IMR-90 (cell line): ENCODE data around the gene ERBB4. TPM values are rescaled to one million over a fixed set of nuclear protein-coding genes. Genes with fewer than 3 reads are reported as not detected.
A peak's percentile ranks its signal among the peaks of the same experiment; 100 is the strongest.
"Not testable (repeated sequence)": the region's sequence is repeated elsewhere in the genome, so short reads cannot be mapped to it uniquely, and the experiment has no call there.

Source experiments
- ATAC-seq: fragments of 200-7000 bp; cut with Tn5 transposase; 2 replicates; pipeline ENCODE4 v1.9.1; 2020; ENCODE audit warnings: low read depth, mild to moderate bottlenecking, moderate library complexity
- BruUV-seq: library from RNA; stranded (reverse); fragments of 400-500 nt; replicated peaks from 2 replicates; lab custom pipeline; 2021; lab: Mats Ljungman, UMichigan
- CTCF ChIA-PET: fragments of 300-600 bp; formaldehyde crosslinking; extraction: SDS; loops from one replicate; lab custom pipeline; 2021; ENCODE audit warnings: antibody characterized with exemption; lab: Yijun Ruan, JAX
- POLR2A ChIA-PET: fragments of 300-600 bp; sonication (Branson Sonifier 250); formaldehyde crosslinking; loops from one replicate; lab custom pipeline; 2022; ENCODE audit warnings: antibody characterized with exemption; ENCODE audit not compliant: unreplicated experiment; lab: Charles Lee
- DNase-seq: peaks from one replicate; pipeline ENCODE4 v3.0.0; 2013
- H2AFZ ChIP-seq: replicated peaks from 2 replicates; pipeline ENCODE3; 2013; ENCODE audit warnings: low read length, mild to moderate bottlenecking; ENCODE audit not compliant: poor library complexity
- H2AK5ac ChIP-seq: 2 replicates; pipeline ENCODE4 v1.6.1; 2013; ENCODE audit warnings: low read depth, low read length, inconsistent platforms
- H2AK9ac ChIP-seq: replicated peaks from 2 replicates; pipeline ENCODE3; 2013; ENCODE audit warnings: mild to moderate bottlenecking, low read depth, low read length, moderate library complexity; ENCODE audit not compliant: poor library complexity
- H2BK120ac ChIP-seq: 2 replicates; pipeline ENCODE4 v1.6.1; 2013; ENCODE audit warnings: low read depth, low read length, inconsistent platforms
- H2BK15ac ChIP-seq: 3 replicates; pipeline ENCODE4 v1.6.1; 2013; ENCODE audit warnings: low read depth, low read length, inconsistent platforms
- H2BK20ac ChIP-seq: 2 replicates; pipeline ENCODE4 v1.6.1; 2013; ENCODE audit warnings: low read depth, mild to moderate bottlenecking, inconsistent platforms, low read length, moderate library complexity
- H2BK5ac ChIP-seq: 2 replicates; pipeline ENCODE4 v1.6.1; 2013; ENCODE audit warnings: mild to moderate bottlenecking, low read depth, low read length, inconsistent platforms; ENCODE audit not compliant: poor library complexity, severe bottlenecking
- H3K14ac ChIP-seq: replicated peaks from 2 replicates; pipeline ENCODE4 v1.6.1; 2013; ENCODE audit warnings: low read depth, low read length, inconsistent platforms
- H3K18ac ChIP-seq: 2 replicates; pipeline ENCODE4 v1.6.1; 2013; ENCODE audit warnings: low read depth, low read length, control low read depth
- H3K23ac ChIP-seq: 2 replicates; pipeline ENCODE4 v1.6.1; 2013; ENCODE audit warnings: low read depth, low read length, inconsistent platforms
- H3K27ac ChIP-seq: 2 replicates; pipeline ENCODE4 v1.5.1; 2013; ENCODE audit warnings: mild to moderate bottlenecking, control low read depth, low read length; ENCODE audit not compliant: insufficient read depth
- H3K27me3 ChIP-seq: 2 replicates; pipeline ENCODE4 v1.6.1; 2013; ENCODE audit warnings: low read length; ENCODE audit not compliant: control insufficient read depth, insufficient read depth
- H3K36me3 ChIP-seq: 2 replicates; pipeline ENCODE4 v1.6.1; 2013; ENCODE audit warnings: low read length, mixed read lengths; ENCODE audit not compliant: control insufficient read depth, insufficient read depth
- H3K4ac ChIP-seq: 2 replicates; pipeline ENCODE4 v1.6.1; 2013; ENCODE audit warnings: low read depth, low read length, inconsistent platforms
- H3K4me1 ChIP-seq: 2 replicates; pipeline ENCODE4 v1.6.1; 2013; ENCODE audit warnings: low read length, mixed read lengths; ENCODE audit not compliant: control insufficient read depth, insufficient read depth
- H3K4me2 ChIP-seq: 2 replicates; pipeline ENCODE4 v1.6.1; 2013; ENCODE audit warnings: low read depth, mild to moderate bottlenecking, control low read depth, low read length, moderate library complexity
- H3K4me3 ChIP-seq: 2 replicates; pipeline ENCODE4 v1.5.1; 2013; ENCODE audit warnings: low read depth, mild to moderate bottlenecking, control low read depth, low read length, moderate library complexity; ENCODE audit not compliant: insufficient read depth
- H3K56ac ChIP-seq: 2 replicates; pipeline ENCODE4 v1.6.1; 2013; ENCODE audit warnings: low read length, inconsistent platforms; ENCODE audit not compliant: insufficient read depth; ENCODE audit errors: extremely low read depth
- H3K79me1 ChIP-seq, 2 experiments: 2 replicates each; pipeline ENCODE4 v1.6.1; 2013; ENCODE audit warnings: low read length in 2 of 2, inconsistent platforms in 1 of 2, low read depth in 1 of 2
- H3K9ac ChIP-seq: 2 replicates; pipeline ENCODE4 v1.6.1; 2013; ENCODE audit warnings: low read depth, low read length, control low read depth
- H3K9me1 ChIP-seq: 2 replicates; pipeline ENCODE4 v1.6.1; 2013; ENCODE audit warnings: low read length, inconsistent platforms; ENCODE audit not compliant: insufficient read depth
- H3K9me3 ChIP-seq: 2 replicates; pipeline ENCODE4 v1.6.1; 2013; ENCODE audit warnings: low read length; ENCODE audit not compliant: control insufficient read depth, insufficient read depth
- H4K20me1 ChIP-seq: 2 replicates; pipeline ENCODE4 v1.6.1; 2013; ENCODE audit warnings: low read length, inconsistent platforms; ENCODE audit not compliant: insufficient read depth
- H4K5ac ChIP-seq: 2 replicates; pipeline ENCODE4 v1.6.1; 2013; ENCODE audit warnings: mild to moderate bottlenecking, low read depth, low read length, control low read depth
- H4K8ac ChIP-seq, 2 experiments: 2 replicates each; pipeline ENCODE4 v1.6.1; 2013; ENCODE audit warnings: low read depth in 2 of 2, low read length in 2 of 2, control low read depth in 1 of 2, inconsistent platforms in 1 of 2
- H4K91ac ChIP-seq: 2 replicates; pipeline ENCODE4 v1.6.1; 2013; ENCODE audit warnings: low read depth, low read length, inconsistent platforms; ENCODE audit not compliant: insufficient read depth
- CEBPB ChIP-seq: IDR thresholded peaks from 2 replicates; pipeline ENCODE4 v1.6.1; 2012; ENCODE audit warnings: low read depth, low read length, improper control_type of control experiment
- ELK1 ChIP-seq: fragments of 150-350 bp; IDR thresholded peaks from 2 replicates; pipeline ENCODE4 v1.6.1; 2016; ENCODE audit warnings: low read depth, mild to moderate bottlenecking, low read length, moderate library complexity, borderline replicate concordance
- MAFK ChIP-seq: IDR thresholded peaks from 2 replicates; pipeline ENCODE4 v1.6.1; 2012; ENCODE audit warnings: low read depth, low read length, improper control_type of control experiment
- SMC3 ChIP-seq: fragments of 150-350 bp; IDR thresholded peaks from 2 replicates; pipeline ENCODE4 v1.6.1; 2016; ENCODE audit warnings: low read depth, mild to moderate bottlenecking, antibody characterized with exemption, low read length, moderate library complexity
- WGBS, 2 experiments: methylation state at CpG; one replicate each; pipeline versions ENCODE4 v1.1.5 to v1.1.7; 2013; ENCODE audit warnings: missing lambda C conversion rate in 2 of 2; ENCODE audit not compliant: insufficient read length in 1 of 2; ENCODE audit errors: extremely low coverage in 2 of 2; 5-methylcytosine and 5-hydroxymethylcytosine counted together
- dilution Hi-C: fragments of 300-500 bp; cut with HindIII; formaldehyde crosslinking; loops from one replicate; pipeline ENCODE4 v1.14.3; 2018; ENCODE audit warnings: low sequenced_read_pairs; ENCODE audit not compliant: unreplicated experiment
- in situ Hi-C: fragments of 300-500 bp; cut with MboI; formaldehyde crosslinking; loops from 3 replicates; pipeline ENCODE4 v1.14.3; 2019; ENCODE audit warnings: low sequenced_read_pairs, inconsistent platforms, mixed read lengths
- intact Hi-C: fragments of 100-400 bp; cut with micrococcal nuclease; formaldehyde crosslinking; loops from 2 replicates; pipeline ENCODE4 v1.10.0; 2022
- polyA plus RNA-seq, 3 experiments: library from polyadenylated mRNA; depleted of rRNA; stranded (reverse); fragments of >200 nt; gene quantifications; 2 replicates each; pipeline ENCODE4 v1.2.3, GENCODE V29; 2012; ENCODE audit warnings: low replicate concordance in 1 of 3
- total RNA-seq: library from RNA; depleted of rRNA; stranded (reverse); fragments of >200 nt; gene quantifications from 2 replicates; pipeline ENCODE4 v1.2.3, GENCODE V29; 2012

Gene ERBB4
- total and polyA plus RNA-seq, 2 of the 4 experiments (the other 2 are of a cell fraction), result not detected

- no peak for ATAC-seq
- intact Hi-C loops, result no loop called here
- no peak for DNase-seq
Measured at GRCh38 chr2:211722928-211723327, 815.7 kb downstream of the ERBB4 start.

GRCh38 chr2:211721874-211722273 is 816.7 kb downstream of the ERBB4 start:
- H2BK15ac ChIP-seq, H2AK9ac ChIP-seq, H3K56ac ChIP-seq, in situ Hi-C loops, H3K27ac ChIP-seq, CTCF ChIA-PET, H2AK5ac ChIP-seq, H3K36me3 ChIP-seq, H2BK120ac ChIP-seq, H4K8ac ChIP-seq, H4K5ac ChIP-seq, intact Hi-C loops, H3K23ac ChIP-seq, H3K4me2 ChIP-seq, H3K4ac ChIP-seq, H3K9me1 ChIP-seq, H3K9ac ChIP-seq, H3K14ac ChIP-seq, H3K4me3 ChIP-seq, dilution Hi-C loops, H4K20me1 ChIP-seq, H3K9me3 ChIP-seq, H3K27me3 ChIP-seq, H2BK20ac ChIP-seq, H2BK5ac ChIP-seq, ATAC-seq, DNase-seq, POLR2A ChIA-PET, BruUV-seq, H3K4me1 ChIP-seq, H3K18ac ChIP-seq, H3K79me1 ChIP-seq, H2AFZ ChIP-seq, H4K91ac ChIP-seq: not testable (repeated sequence)
- WGBS, 2 experiments, result 20% methylated on average over 1 of the region's 9 CpGs; no CpG with 5 or more reads in 1 of the 2 experiments

More at GRCh38 chr2:211722928-211723327, 815.7 kb downstream of the ERBB4 start:
- H3K79me1 ChIP-seq, result no peaks in the 10 kb centered on the region
- H4K8ac ChIP-seq, result no peak overlapping the region
- no peak overlapping the region for H4K91ac ChIP-seq
- no peak overlapping the region for H2AK9ac ChIP-seq
- ChIA-PET CTCF (interaction anchor here (0.6 kb wide), 1 partner anchor 12 kb away, joined by 3 read pairs; no protein-coding TSS in a partner anchor), POLR2A (no interaction called here)
- no peak overlapping the region for H2AK5ac ChIP-seq
- H4K20me1 ChIP-seq, result no peaks in the 10 kb centered on the region
- no peak overlapping the region for H4K5ac ChIP-seq
- no peak overlapping the region for H3K14ac ChIP-seq
- no peak overlapping the region for H2AFZ ChIP-seq
- no peak overlapping the region for H2BK15ac ChIP-seq
- no peaks in the 10 kb centered on the region for H3K36me3 ChIP-seq
- H3K4ac ChIP-seq, result no peak overlapping the region
- no peak overlapping the region for H3K18ac ChIP-seq
- in situ Hi-C loops (no loop called here), dilution Hi-C loops (no loop called here)
- WGBS, 2 experiments, result no CpG with 5 or more reads among the region's 2 CpGs
- H3K27ac ChIP-seq, result no peak overlapping the region
- no peak overlapping the region for H3K4me2 ChIP-seq
- H3K9me1 ChIP-seq, result no peaks in the 10 kb centered on the region
- H3K27me3 ChIP-seq, result no peaks in the 10 kb centered on the region
- H3K4me1 ChIP-seq, result no peaks in the 10 kb centered on the region
- TF ChIP-seq SMC3 (no peak), MAFK (peak; percentile 76), CEBPB (no peak), ELK1 (no peak)
- H2BK20ac ChIP-seq, result no peak overlapping the region
- no peak overlapping the region for H2BK5ac ChIP-seq
- no peak overlapping the region for H3K56ac ChIP-seq
- H3K4me3 ChIP-seq, result no peak overlapping the region
- H3K9me3 ChIP-seq, result peaks cover 4% of the 10 kb centered on the region
- H2BK120ac ChIP-seq, result no peak overlapping the region
- H3K9ac ChIP-seq, result no peak overlapping the region
- no peak overlapping the region for H3K23ac ChIP-seq
- no TSS peak for BruUV-seq
